Activated T-cell treated with anti-CD3 and anti-CD28 coated beads, Interleukin-2, amount 50 U/mL, for 24 hours (primary cell): ENCODE data around the gene COL15A1.
A peak's percentile ranks its signal among the peaks of the same experiment; 100 is the strongest.

ENCODE experiments used
- DNase-seq: peaks from one replicate; pipeline ENCODE4 v3.0.0-alpha.2; 2020
- H3K27ac Mint-ChIP-seq: 2 replicates; pipeline ENCODE4 v1.8.0; 2020; ENCODE audit warnings: mild to moderate bottlenecking, mixed read lengths
- H3K27me3 Mint-ChIP-seq: 2 replicates; pipeline ENCODE4 v1.8.0; 2020; ENCODE audit warnings: mixed read lengths
- H3K36me3 Mint-ChIP-seq: 2 replicates; pipeline ENCODE4 v1.8.0; 2020; ENCODE audit warnings: low read depth, mixed read lengths
- H3K4me1 Mint-ChIP-seq: 2 replicates; pipeline ENCODE4 v1.8.0; 2020; ENCODE audit warnings: low read depth, mixed read lengths
- H3K4me3 Mint-ChIP-seq: 2 replicates; pipeline ENCODE4 v1.8.0; 2020; ENCODE audit warnings: mild to moderate bottlenecking, moderate library complexity, mixed read lengths
- H3K9me3 Mint-ChIP-seq: 2 replicates; pipeline ENCODE4 v1.8.0; 2020; ENCODE audit warnings: mixed read lengths

The COL15A1 gene

DNA sequence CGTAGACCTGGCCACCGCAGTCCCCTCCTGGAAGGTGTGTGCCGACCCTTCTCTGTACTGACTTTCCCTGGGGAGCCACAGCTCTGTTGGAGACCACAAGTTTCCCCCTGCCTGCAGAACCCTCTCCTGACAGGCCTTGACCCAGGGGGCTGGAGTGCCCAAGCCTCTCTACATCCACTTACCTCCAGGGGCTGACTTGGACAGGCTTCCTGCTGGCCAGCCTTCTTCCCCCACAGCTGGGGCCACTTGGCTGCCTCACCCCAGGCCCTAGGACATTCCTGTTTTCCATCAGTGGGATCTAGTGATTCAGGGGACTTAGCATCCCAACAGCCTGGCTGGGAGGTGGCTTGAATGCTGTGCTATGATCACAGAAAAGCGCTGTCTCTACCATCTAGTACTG is 23.6 kb downstream of the COL15A1 start:
- no peaks in the 10 kb centered on the region for H3K9me3 Mint-ChIP-seq
- H3K4me1 Mint-ChIP-seq: no peaks in the 10 kb centered on the region
- H3K27ac Mint-ChIP-seq: no peak overlapping the region
- H3K27me3 Mint-ChIP-seq: no peaks in the 10 kb centered on the region
- no peak for DNase-seq
- H3K36me3 Mint-ChIP-seq: no peaks in the 10 kb centered on the region
- H3K4me3 Mint-ChIP-seq: no peak overlapping the region

DNA sequence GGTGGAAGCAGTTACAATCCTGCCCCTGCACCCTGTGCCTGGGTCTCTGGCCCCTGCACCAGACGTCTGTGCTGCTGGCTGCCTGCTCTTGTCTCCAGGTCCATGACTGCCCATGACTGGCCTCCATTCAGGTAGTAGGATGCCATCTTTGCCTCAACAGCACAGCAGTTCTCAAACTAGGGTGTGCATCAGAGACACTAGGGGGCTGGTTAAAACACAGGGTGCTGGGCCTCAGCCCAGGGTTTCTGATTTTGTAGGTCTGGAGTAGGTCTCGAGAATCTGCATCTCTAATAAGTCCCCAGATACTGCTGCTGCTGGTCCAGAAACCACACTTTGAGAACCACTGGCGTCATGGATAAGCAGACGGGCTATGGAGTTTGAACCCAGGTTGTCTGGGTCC is 24.0 kb downstream of the COL15A1 start:
- DNase-seq: no peak
- H3K27ac Mint-ChIP-seq: no peak overlapping the region
- H3K36me3 Mint-ChIP-seq: no peaks in the 10 kb centered on the region
- H3K27me3 Mint-ChIP-seq: no peaks in the 10 kb centered on the region
- no peaks in the 10 kb centered on the region for H3K9me3 Mint-ChIP-seq
- H3K4me3 Mint-ChIP-seq: no peak overlapping the region
- H3K4me1 Mint-ChIP-seq: no peaks in the 10 kb centered on the region

DNA sequence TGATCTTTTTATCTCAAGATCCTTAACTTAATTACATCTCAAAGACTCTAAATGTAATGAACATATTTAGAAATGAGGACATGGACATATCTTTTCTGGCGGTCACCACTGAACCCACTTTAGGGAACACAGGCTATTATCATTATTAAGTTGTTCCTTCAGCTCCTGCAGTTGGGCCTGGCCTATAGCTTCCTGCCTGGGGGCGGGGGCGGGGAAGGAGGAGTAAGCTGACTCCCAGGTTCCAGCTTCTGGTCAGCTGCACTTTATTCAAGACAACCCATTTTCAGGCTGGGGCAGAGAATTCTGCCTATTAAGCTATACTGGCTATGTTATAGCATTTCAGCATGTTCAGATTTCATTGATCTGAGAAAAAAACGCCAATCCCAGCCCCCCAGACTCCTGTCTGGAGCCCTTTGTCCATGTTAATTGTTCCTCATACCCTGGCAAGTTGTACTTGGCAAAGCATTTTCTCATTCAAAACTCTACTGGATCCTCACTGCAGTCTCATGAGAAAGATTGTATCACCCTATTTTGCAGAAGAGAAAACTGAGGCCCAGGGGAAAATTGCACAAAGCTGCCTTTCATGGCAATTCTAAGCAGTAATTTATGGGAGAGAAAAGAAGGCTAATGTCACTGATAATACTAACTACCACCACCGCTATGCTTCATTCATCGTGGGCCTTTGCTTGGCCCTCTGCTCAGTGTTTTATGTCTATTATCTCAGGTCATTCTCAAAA is 25.1 kb downstream of the COL15A1 start:
- Mint-ChIP-seq H3K27ac (no peak overlapping the region), H3K4me3 (no peak overlapping the region), H3K27me3 (no peaks in the 10 kb centered on the region), H3K9me3 (no peaks in the 10 kb centered on the region), H3K36me3 (no peaks in the 10 kb centered on the region), H3K4me1 (no peaks in the 10 kb centered on the region)
- no peak for DNase-seq

DNA sequence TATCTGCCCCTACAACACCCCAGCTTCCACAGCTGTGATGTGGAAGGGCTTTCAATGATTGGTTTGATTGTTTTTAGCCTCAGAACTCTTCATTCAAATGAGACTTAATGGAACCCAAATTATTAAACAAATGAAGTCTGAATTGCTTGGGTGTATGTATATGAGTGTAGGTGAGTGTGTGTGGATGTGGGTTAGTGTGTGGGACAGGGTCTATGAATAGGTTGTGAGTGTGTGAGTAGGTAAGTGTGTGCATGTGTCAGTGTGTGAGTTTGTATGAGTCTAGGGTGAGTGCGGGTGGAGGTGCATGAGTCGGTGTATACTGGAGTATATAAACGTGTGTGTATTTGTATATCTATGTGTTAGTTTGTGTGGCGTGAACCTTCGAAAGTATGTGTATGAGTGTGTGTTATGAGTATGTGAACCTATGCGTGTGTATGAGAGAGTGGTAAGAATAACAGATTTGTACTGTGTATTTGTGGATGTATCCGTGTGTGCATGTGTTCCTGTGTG is 26.9 kb downstream of the COL15A1 start:
- H3K4me3 Mint-ChIP-seq: no peak overlapping the region
- H3K27me3 Mint-ChIP-seq: peaks cover 6% of the 10 kb centered on the region
- peaks cover 2% of the 10 kb centered on the region for H3K4me1 Mint-ChIP-seq
- no peak overlapping the region for H3K27ac Mint-ChIP-seq
- H3K36me3 Mint-ChIP-seq: no peaks in the 10 kb centered on the region
- no peak for DNase-seq
- no peaks in the 10 kb centered on the region for H3K9me3 Mint-ChIP-seq

DNA sequence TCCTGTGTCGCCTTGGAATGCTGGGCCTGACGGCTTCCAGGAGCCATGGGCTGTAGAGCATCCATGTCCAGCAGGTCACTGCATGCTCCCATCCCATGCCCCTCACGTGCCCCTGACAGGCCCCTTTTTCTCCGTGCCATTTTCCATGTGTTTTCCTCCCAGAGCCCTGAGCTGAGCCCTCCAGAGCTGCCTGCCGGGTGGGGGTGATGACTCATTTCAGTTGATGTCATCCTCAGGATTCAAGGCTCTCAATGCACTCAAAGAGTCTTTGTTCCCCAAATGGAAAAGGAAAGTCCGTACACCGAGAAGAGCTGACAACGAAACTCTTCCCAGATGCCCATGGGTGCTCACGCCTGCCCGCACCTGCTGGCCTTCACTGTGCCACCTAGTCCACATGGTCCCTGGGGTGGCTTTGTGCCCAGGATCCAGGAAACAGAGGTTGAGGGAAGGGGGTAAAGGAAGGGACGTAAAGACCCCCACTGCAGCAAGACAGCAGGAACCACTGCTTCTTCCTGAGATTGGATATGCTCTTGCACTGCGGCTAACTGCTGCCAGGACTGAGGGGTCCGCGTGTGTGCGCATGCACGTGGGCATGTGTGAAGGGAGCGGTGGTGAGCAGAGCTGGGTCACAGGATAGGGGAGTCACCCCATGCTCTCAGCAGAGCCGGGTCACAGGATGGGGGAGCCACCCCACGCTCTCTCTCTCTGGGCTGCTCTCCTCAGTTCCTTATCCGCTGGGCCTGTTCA is 27.6 kb downstream of the COL15A1 start:
- H3K27me3 Mint-ChIP-seq: peaks cover 14% of the 10 kb centered on the region
- H3K4me1 Mint-ChIP-seq: peaks cover 2% of the 10 kb centered on the region
- no peak for DNase-seq
- no peaks in the 10 kb centered on the region for H3K36me3 Mint-ChIP-seq
- H3K27ac Mint-ChIP-seq: no peak overlapping the region
- no peaks in the 10 kb centered on the region for H3K9me3 Mint-ChIP-seq
- no peak overlapping the region for H3K4me3 Mint-ChIP-seq

DNA sequence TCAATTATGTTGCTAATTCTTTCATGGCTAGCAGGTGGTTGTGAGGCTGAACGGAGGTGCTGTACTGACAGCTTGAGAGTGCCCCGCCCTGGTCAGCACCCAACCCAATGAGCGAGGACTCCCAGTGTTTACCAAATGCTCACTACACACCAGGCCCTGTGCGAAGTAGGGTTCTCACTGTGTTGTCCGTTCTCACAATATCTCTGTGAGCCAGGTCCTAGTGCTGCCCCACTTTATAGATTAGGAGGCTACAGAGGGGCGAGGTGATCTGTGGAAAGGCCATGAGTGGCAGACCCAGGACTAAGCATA is 28.2 kb downstream of the COL15A1 start:
- Mint-ChIP-seq H3K27ac (no peak overlapping the region), H3K4me1 (peaks cover 2% of the 10 kb centered on the region), H3K4me3 (no peak overlapping the region), H3K27me3 (peaks cover 18% of the 10 kb centered on the region), H3K36me3 (no peaks in the 10 kb centered on the region), H3K9me3 (no peaks in the 10 kb centered on the region)
- DNase-seq: no peak

DNA sequence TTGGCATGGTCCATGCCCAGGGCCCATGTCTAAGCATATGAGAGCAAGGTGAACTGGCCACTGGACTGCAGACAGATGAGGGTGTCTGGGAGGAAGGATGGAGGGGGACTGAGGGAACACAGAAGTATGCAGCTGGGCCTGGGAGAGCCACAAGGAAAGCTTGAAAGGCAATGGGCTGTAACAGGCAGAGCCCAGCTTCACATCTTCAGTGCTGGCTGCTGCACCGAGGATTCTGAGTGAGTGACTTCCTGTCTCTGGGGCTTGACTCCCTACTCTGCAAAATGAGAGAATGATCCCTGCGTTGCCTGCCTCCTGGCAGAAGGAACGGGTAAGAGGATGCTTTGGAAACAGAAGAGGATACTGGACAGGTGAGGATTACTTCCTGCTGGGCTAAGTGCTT is 29.0 kb downstream of the COL15A1 start:
- DNase-seq: no peak
- H3K4me3 Mint-ChIP-seq: no peak overlapping the region
- no peak overlapping the region for H3K27ac Mint-ChIP-seq

DNA sequence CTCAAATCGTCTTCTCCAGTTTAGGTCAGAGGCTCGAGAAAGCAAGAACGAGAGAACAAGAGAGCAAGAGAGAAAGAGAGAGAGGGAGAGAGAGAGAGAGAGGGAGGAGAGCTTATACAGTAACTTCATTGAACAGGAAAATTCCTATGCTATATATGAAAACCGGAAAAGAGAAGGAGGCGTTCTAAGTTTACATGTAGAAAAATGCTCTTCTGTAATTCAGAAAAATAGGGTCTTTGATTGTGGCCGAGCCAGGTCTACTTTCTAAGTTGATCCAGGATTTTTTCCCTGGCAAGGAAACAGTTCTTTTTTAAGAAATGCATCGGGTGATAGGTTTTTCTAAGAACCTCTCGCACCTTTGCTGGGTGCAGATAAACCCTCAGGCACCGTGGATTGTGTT is 29.5 kb downstream of the COL15A1 start:
- no peak for DNase-seq
- no peak overlapping the region for H3K4me3 Mint-ChIP-seq
- H3K27ac Mint-ChIP-seq: no peak overlapping the region
- H3K9me3 Mint-ChIP-seq: no peaks in the 10 kb centered on the region
- H3K4me1 Mint-ChIP-seq: peaks cover 2% of the 10 kb centered on the region
- peaks cover 18% of the 10 kb centered on the region for H3K27me3 Mint-ChIP-seq
- no peaks in the 10 kb centered on the region for H3K36me3 Mint-ChIP-seq

More for the DNA sequence above, 29.0 kb downstream of the COL15A1 start:
- H3K27me3 Mint-ChIP-seq: peaks cover 18% of the 10 kb centered on the region
- no peaks in the 10 kb centered on the region for H3K36me3 Mint-ChIP-seq
- H3K9me3 Mint-ChIP-seq: no peaks in the 10 kb centered on the region
- H3K4me1 Mint-ChIP-seq: peaks cover 2% of the 10 kb centered on the region

DNA sequence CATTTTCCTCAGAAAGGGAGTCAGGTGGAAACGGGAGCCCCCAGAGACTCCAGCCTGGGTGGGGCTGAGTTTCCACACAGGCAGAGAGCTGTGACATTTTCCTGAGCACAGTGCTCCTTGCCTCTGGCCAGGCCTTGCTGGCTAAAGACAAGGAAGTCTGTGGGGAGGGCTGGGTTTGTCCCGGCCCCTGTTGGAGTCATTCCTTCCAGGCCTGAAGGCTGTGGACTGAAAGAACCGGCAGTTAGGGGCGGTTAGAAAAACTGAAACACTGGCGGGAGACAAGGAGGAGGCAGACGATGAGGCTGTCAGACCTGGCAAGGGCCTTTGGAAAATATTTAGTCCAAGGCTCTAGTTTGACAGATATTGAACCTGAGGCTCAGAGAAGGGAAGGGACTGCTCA is 29.9 kb downstream of the COL15A1 start:
- no peaks in the 10 kb centered on the region for H3K36me3 Mint-ChIP-seq
- H3K9me3 Mint-ChIP-seq: no peaks in the 10 kb centered on the region
- DNase-seq: no peak
- peaks cover 5% of the 10 kb centered on the region for H3K4me1 Mint-ChIP-seq
- H3K4me3 Mint-ChIP-seq: no peak overlapping the region
- H3K27ac Mint-ChIP-seq: no peak overlapping the region
- H3K27me3 Mint-ChIP-seq: peaks cover 18% of the 10 kb centered on the region

DNA sequence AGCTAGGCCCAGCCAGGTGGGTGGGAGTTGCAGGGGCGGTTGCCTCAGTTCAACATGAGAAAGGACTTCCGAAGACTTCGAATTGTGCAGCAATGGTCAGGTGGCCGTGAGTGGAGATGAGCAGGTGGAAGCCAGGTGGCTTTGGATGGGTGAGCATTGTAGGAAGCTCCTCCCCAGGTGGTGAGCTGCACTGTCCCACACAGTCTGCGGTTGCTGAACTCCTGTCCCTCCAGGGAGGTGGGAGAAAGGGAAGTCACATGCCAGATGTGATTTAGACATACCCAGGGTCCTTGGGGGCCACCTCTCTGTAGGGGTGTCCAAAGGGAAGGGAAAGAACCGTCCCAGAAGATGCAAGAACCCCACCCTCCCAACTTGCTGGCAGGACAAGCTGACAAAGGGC is 30.4 kb downstream of the COL15A1 start:
- Mint-ChIP-seq H3K27ac (no peak overlapping the region), H3K9me3 (no peaks in the 10 kb centered on the region), H3K36me3 (no peaks in the 10 kb centered on the region), H3K4me1 (peaks cover 5% of the 10 kb centered on the region), H3K4me3 (no peak overlapping the region), H3K27me3 (peaks cover 18% of the 10 kb centered on the region)
- no peak for DNase-seq

DNA sequence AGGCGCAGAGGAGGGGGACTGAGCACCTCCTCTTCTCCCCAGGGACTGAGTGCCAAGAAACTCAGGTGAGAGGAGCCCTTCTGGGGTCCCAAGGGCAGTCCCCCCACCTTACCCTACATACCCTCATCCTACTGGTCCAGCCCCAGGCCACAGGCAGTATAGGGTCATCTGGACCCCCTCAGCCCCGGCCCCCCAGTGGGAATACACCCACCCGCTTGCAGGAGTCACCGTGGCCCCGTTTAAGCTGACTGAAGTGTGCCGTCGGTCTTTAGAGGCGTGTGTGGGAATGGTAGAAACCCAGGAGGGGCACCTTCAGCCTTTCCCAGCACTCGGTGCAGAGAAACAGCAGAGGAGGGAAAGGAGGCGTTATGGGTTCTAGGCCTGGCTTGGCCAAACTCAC is 30.8 kb downstream of the COL15A1 start:
- Mint-ChIP-seq H3K4me3 (no peak overlapping the region), H3K36me3 (no peaks in the 10 kb centered on the region), H3K27me3 (peaks cover 18% of the 10 kb centered on the region)

DNA sequence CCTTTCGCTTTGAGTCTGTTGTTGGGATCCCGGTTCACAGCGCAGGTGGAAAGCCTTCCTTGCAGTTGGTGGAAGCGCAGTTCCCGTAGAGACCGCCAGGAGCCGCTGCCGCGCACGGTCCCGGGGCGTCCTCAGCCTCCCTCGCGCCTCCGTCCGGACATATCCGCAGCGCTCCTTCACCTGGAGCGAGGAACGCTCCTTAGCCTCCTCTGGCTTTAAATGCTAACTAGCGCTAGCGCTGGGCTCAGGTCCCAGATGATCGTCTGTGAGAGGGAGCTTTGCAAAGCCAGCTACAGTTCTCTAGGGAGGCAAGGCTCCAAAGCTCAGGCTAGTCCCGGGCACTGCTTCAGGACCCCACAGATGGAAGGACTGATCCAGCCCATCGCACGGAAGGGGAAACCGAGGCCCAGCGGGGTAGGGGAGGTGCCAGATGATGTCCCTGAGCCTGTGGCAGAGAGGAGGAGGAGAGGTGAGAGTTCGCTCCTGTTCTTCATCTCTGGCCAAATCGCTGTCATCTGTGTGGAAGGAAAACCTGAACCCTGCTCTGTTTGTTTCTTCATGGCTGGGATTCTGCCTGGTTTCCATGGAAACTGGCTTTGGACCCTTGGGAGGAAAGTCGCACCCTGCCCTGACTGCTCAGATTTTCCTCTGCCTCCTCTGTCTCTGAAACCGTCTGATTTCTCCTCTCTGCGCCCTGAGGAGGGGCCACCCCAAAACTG is 31.4 kb downstream of the COL15A1 start:
- H3K9me3 Mint-ChIP-seq: no peaks in the 10 kb centered on the region
- no peak overlapping the region for H3K27ac Mint-ChIP-seq
- H3K36me3 Mint-ChIP-seq: no peaks in the 10 kb centered on the region
- H3K27me3 Mint-ChIP-seq: peaks cover 18% of the 10 kb centered on the region
- H3K4me1 Mint-ChIP-seq: peaks cover 5% of the 10 kb centered on the region
- peak overlapping the region; percentile 14 for H3K4me3 Mint-ChIP-seq
- peak; percentile 90 for DNase-seq

More for the DNA sequence above, 30.8 kb downstream of the COL15A1 start:
- H3K9me3 Mint-ChIP-seq: no peaks in the 10 kb centered on the region
- no peak overlapping the region for H3K27ac Mint-ChIP-seq
- no peak for DNase-seq
- peaks cover 5% of the 10 kb centered on the region for H3K4me1 Mint-ChIP-seq

DNA sequence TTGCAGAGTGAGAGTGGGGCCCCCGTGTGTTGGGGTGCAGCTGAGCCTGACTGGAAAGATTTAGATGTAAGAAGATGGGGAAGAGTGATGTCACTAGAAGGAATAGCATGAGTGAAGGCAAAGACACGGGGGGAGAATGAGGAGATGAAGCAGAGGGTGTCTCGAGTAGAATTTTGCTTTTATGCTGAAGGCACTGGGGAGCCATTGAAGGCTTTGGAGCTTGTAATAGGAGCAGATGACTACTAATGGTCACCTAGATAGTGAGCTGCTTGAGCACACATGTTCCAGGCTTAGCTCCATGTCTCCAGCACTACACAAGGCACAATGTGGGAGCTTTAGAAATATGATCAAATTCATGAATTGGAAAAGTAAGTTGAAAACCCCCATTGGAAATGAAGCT is 32.1 kb downstream of the COL15A1 start:
- H3K27ac Mint-ChIP-seq: no peak overlapping the region
- no peak overlapping the region for H3K4me3 Mint-ChIP-seq
- DNase-seq: no peak
- no peaks in the 10 kb centered on the region for H3K9me3 Mint-ChIP-seq
- peaks cover 5% of the 10 kb centered on the region for H3K4me1 Mint-ChIP-seq
- H3K27me3 Mint-ChIP-seq: peaks cover 18% of the 10 kb centered on the region
- no peaks in the 10 kb centered on the region for H3K36me3 Mint-ChIP-seq

DNA sequence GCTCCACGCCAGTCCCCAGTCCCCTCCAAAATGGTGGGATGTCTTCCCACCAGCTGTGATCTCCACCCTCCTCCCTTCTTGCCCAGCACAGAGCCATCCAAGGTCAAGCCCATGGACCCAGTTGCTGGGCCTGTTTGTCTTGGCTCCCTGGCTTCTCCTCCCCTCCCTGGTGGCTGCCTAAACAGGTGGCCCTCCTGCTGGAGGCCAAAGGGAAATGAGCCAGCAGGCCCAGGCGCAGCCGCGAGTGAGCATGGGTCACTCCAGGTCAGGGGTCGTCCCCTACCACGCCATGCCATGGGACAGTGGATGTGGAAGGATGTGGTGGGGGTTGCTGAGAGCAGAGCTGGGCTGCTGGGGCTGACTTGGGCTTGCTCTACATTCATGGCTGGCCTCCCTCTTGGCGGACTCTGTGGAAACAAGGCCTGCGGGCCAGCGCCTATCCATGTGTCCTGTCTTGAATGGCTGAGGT is 33.6 kb downstream of the COL15A1 start:
- peaks cover 5% of the 10 kb centered on the region for H3K4me1 Mint-ChIP-seq
- H3K36me3 Mint-ChIP-seq: no peaks in the 10 kb centered on the region
- H3K27ac Mint-ChIP-seq: no peak overlapping the region
- no peak overlapping the region for H3K4me3 Mint-ChIP-seq
- peaks cover 18% of the 10 kb centered on the region for H3K27me3 Mint-ChIP-seq
- no peak for DNase-seq
- H3K9me3 Mint-ChIP-seq: no peaks in the 10 kb centered on the region

DNA sequence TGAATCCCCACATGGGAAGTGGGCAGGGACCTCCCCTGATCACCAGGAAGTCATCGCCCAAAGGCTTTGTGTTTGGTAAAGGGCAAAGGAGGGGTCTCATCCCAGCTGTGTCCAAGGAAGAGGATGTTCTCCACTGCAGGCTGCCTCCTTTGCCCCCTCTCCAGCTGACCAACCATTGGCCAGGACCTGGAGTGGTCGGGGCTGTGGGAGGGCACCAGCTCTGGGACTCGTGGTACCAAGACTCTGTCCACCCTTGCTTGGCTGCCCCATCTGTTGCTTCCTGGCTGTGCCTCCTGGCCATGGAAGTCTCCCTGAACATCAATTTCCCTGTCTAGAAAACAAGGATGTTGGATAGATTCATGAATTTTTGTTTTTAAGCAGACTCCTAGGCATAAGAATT is 34.1 kb downstream of the COL15A1 start:
- no peak overlapping the region for H3K4me3 Mint-ChIP-seq
- H3K4me1 Mint-ChIP-seq: peaks cover 5% of the 10 kb centered on the region
- no peak for DNase-seq
- H3K27me3 Mint-ChIP-seq: peaks cover 18% of the 10 kb centered on the region
- no peaks in the 10 kb centered on the region for H3K9me3 Mint-ChIP-seq
- no peak overlapping the region for H3K27ac Mint-ChIP-seq
- no peaks in the 10 kb centered on the region for H3K36me3 Mint-ChIP-seq
